ENCODE measurements around the gene PROZ. TPM values are rescaled to one million over a fixed set of nuclear protein-coding genes. Genes with fewer than 3 reads are reported as not detected.

Gene PROZ
- total and polyA plus RNA-seq, 2 of the 13 experiments (the other 11 are each of a cell fraction or from before 2014, with no cell fraction given), result 5.6 to 22.5 TPM

DNA sequence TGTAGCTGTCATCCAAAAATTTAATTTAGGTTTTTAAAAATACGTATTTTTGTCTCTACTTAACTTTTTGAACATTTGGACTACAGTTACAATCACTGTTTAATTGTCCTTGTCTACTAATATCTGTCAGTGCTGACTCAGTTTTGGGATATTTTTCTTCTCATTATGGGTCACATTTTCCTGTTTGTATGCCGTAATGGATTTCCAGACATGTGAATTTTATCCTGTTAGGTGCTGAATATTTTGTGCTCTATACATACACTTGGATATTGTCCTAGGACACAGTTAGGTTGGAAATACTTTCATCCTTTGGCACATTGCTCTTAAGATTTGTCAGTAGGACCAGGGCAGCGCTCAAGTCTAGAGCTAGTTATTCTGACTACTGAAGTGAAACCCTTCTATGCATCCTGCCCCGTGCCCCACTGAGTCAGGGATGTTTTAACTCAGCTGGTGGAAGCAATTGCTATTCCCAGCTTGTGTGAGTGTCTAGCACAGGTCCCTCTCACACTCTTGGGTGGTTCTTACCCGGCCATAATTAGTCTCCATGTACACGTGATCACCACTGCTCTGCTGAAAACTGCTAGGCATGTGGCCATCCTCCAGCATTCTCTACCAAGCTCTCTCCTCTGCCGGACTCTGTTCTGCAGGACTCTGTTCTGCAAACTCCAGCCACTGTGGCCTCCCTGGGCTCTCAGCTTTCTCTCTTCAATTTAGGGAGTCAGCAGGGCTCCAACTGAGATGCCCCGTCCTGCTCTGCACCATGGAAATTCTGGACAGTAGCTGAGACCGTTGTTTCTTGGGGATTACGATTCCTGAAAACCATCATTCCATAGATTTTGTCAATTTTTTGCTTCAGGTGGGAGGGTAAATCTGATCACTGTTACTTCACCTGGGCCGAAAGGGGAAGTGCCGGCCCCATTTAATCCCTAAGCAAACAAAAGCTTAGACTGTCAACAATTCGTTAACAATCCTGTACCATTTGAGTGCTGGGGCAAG is 11.1 kb downstream of the PROZ start (continued):
- peak; percentile 42; the same call in 1 of the 2 replicates for TF ChIP-seq DPF2 (CRISPR knock-in tag; IDR thresholded peaks at IDR 0.05; ENCODE audit: borderline replicate concordance, low read depth)
- TF ChIP-seq NR2F2 (IDR thresholded peaks at IDR 0.05; ENCODE audit: borderline replicate concordance, low read depth), result 0 out of 2 replicates have a peak, but pooled peaks have one; percentile 47
- no peak for TF ChIP-seq PAF1 (CRISPR knock-in tag; IDR thresholded peaks at IDR 0.05)
- TF ChIP-seq ZSCAN21 (CRISPR knock-in tag; IDR thresholded peaks at IDR 0.05; ENCODE audit: borderline replicate concordance), result no peak
- peak; percentile 92 for TF ChIP-seq ZEB1 (IDR thresholded peaks at IDR 0.05; ENCODE audit: insufficient replicate concordance, low read depth)
- TF ChIP-seq KAT8 (CRISPR knock-in tag; IDR thresholded peaks at IDR 0.05), result peak; percentile 40; the same call in 1 of the 2 replicates
- TF ChIP-seq NCOR1 (IDR thresholded peaks at IDR 0.05; ENCODE audit: borderline replicate concordance, low read length), result peak; percentile 88
- TF ChIP-seq ZSCAN20 (CRISPR knock-in tag; IDR thresholded peaks at IDR 0.05; ENCODE audit: borderline replicate concordance), result no peak
- TF ChIP-seq SMC3 (IDR thresholded peaks at IDR 0.05; ENCODE audit: low read length), result no peak
- TF ChIP-seq SKI (IDR thresholded peaks at IDR 0.05; ENCODE audit: partially characterized antibody), result peak; percentile 74

DNA sequence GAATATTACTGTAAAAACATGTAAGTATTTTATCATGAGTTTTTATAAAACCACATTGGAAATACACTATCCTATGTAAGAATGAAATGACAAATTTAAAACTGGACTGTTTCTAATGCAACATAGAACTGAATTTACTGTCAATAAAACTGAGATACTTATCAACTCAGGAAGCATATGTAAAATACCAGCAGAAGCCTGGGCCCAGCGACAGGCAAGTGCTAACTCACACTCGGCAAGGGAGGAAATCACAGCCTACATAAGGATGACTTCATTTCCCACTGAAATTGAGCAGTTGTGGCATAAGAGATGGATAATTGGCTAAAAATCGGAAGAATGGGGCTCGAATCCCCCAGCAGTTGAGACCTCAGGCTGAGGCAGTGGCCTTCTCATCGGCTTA is 12.1 kb downstream of the PROZ start:
- TSS peak; percentile 48 for BruUV-seq (replicated peaks)
- CTCF ChIA-PET (ENCODE audit: low intra/inter-chr PET ratio, low total read pairs), result no interaction called here
- Histone ChIP-seq H3K9ac (ENCODE audit: insufficient read depth, low read depth, low read length) (0 out of 2 replicates have a peak overlapping the region, but pooled peaks have one; percentile 12), H3K4me3 (replicated peaks in 1 of 3; ENCODE audit: insufficient read depth in 1 of 3, low read depth in 2 of 3, low read length in 3 of 3) (no peak overlapping the region), H3K36me3 (replicated peaks in 1 of 2; ENCODE audit: control insufficient read depth in 1 of 2, insufficient read depth in 2 of 2, low read length in 2 of 2) (peaks cover 0 to 26% of the 10 kb centered on the region in 2 experiments; a peak in 4 of 5 replicates), H3K27ac (ENCODE audit: extremely low read length, insufficient read depth, low read length) (no peak overlapping the region), H4K20me1 (ENCODE audit: insufficient read depth, low read length) (no peaks in the 10 kb centered on the region), H2AFZ (ENCODE audit: low read length) (no peak overlapping the region), H3K4me2 (ENCODE audit: low read depth, low read length) (peak overlapping the region; percentile 78), H3K9me3 (ENCODE audit: low read length) (no peaks in the 10 kb centered on the region), H3K4me1 (ENCODE audit: insufficient read depth, low read length) (peaks cover 39% of the 10 kb centered on the region), H3K27me3 (ENCODE audit: control insufficient read depth in 1 of 2, insufficient read depth in 2 of 2, low read length in 2 of 2) (no peaks in the 10 kb centered on the region), H3K79me2 (ENCODE audit: insufficient read depth, low read length) (no peaks in the 10 kb centered on the region)
- in situ Hi-C loops (cut with HindIII; ENCODE audit: extremely low pct_ligation_motif_present, low pct_unique_long_range_greater_than_20kb) (no loop called here), intact Hi-C loops (cut with micrococcal nuclease; ENCODE audit: unreplicated experiment) (no loop called here)
- DNase-seq (ENCODE audit: low spot score) (no peak), ATAC-seq (no peak), FAIRE-seq (no peak)
- WGBS (ENCODE audit: low lambda C conversion rate), result 63% methylated on average over 5 of the region's 5 CpGs
- no peak for TF ChIP-seq FIP1L1 (IDR thresholded peaks at IDR 0.05; ENCODE audit: borderline replicate concordance, insufficient read depth, low read depth, low read length)
- TF ChIP-seq, protein P1, sequence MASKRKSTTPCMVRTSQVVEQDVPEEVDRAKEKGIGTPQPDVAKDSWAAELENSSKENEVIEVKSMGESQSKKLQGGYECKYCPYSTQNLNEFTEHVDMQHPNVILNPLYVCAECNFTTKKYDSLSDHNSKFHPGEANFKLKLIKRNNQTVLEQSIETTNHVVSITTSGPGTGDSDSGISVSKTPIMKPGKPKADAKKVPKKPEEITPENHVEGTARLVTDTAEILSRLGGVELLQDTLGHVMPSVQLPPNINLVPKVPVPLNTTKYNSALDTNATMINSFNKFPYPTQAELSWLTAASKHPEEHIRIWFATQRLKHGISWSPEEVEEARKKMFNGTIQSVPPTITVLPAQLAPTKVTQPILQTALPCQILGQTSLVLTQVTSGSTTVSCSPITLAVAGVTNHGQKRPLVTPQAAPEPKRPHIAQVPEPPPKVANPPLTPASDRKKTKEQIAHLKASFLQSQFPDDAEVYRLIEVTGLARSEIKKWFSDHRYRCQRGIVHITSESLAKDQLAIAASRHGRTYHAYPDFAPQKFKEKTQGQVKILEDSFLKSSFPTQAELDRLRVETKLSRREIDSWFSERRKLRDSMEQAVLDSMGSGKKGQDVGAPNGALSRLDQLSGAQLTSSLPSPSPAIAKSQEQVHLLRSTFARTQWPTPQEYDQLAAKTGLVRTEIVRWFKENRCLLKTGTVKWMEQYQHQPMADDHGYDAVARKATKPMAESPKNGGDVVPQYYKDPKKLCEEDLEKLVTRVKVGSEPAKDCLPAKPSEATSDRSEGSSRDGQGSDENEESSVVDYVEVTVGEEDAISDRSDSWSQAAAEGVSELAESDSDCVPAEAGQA (IDR thresholded peaks at IDR 0.05; ENCODE audit: low read depth), result no peak
- TF ChIP-seq, protein P1 (CRISPR knock-in tag; IDR thresholded peaks at IDR 0.05; ENCODE audit: borderline replicate concordance), result no peak
- peak; percentile 32 for TF ChIP-seq TEAD3 (CRISPR knock-in tag; optimal IDR thresholded peaks at IDR 0.05; ENCODE audit: borderline replicate concordance)
- TF ChIP-seq, protein P2, sequence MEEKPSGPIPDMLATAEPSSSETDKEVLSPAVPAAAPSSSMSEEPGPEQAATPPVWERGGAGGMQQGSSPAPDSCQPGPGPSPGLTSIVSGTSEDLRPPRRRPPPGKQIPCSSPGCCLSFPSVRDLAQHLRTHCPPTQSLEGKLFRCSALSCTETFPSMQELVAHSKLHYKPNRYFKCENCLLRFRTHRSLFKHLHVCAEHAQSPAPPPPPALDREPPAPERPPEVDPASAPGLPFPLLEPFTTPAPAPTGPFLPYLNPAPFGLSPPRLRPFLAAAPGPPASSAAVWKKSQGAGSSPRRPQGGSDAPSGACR (CRISPR knock-in tag; IDR thresholded peaks at IDR 0.05), result 0 out of 2 replicates have a peak, but pooled peaks have one; percentile 13
- POLR2A ChIA-PET, result interaction anchor here (1.2 to 2.3 kb wide), 8 partner anchors 9 to 48 kb away, joined by 3 to 13 read pairs (median 10); partner anchors contain the start of genes CUL4A, F10, PCID2 and PROZ

Data from HepG2 (cell line).